Measurements from ENCODE around the gene DDX5. TPM values are rescaled to one million over a fixed set of nuclear protein-coding genes. Genes with fewer than 3 reads are reported as not detected.
"Not testable (repeated sequence)": the region's sequence is repeated elsewhere in the genome, so short reads cannot be mapped to it uniquely, and the experiment has no call there.

The DDX5 gene
- total and polyA plus RNA-seq, 2 donors = 386 to 704 TPM

GRCh38 chr17:64496348-64496785, 9.7 kb downstream of the DDX5 start:
- DNase-seq (ENCODE audit: extremely low spot score) = no peak
- Histone ChIP-seq H3K36me3 (ENCODE audit: insufficient read depth) (peaks cover 6% of the 10 kb centered on the region), H3K4me3 (ENCODE audit: low read depth, low read length) (peak overlapping the region; percentile 61), H3K4me1 (ENCODE audit: insufficient read depth) (no peaks in the 10 kb centered on the region), H3K27ac (ENCODE audit: low read depth) (peak overlapping the region; percentile 53)
- under 1% methylated on average over 20 of the region's 20 CpGs for WGBS

GRCh38 chr17:64495300-64495699, 10.8 kb downstream of the DDX5 start:
- not testable (repeated sequence) for H3K4me1 ChIP-seq (ENCODE audit: insufficient read depth); H3K27ac ChIP-seq (ENCODE audit: low read depth); DNase-seq (ENCODE audit: extremely low spot score); H3K4me3 ChIP-seq (ENCODE audit: low read depth, low read length); H3K36me3 ChIP-seq (ENCODE audit: insufficient read depth)
- WGBS = 94% methylated on average over 5 of the region's 5 CpGs

- H3K4me1 ChIP-seq (ENCODE audit: insufficient read depth) = no peaks in the 10 kb centered on the region
- peaks cover 3% of the 10 kb centered on the region for H3K36me3 ChIP-seq (ENCODE audit: insufficient read depth)
- no peak for DNase-seq (ENCODE audit: extremely low spot score)
- H3K27ac ChIP-seq (ENCODE audit: low read depth) = no peak overlapping the region
- no peak overlapping the region for H3K4me3 ChIP-seq (ENCODE audit: low read depth, low read length)
- 94% methylated on average over 2 of the region's 2 CpGs for WGBS
These were observed 12.0 kb downstream of the DDX5 start for GRCh38 chr17:64494121-64494520.

- no peak overlapping the region for H3K27ac ChIP-seq (ENCODE audit: low read depth)
- H3K4me3 ChIP-seq (ENCODE audit: low read depth, low read length) = no peak overlapping the region
- H3K4me1 ChIP-seq (ENCODE audit: insufficient read depth) = no peaks in the 10 kb centered on the region
- H3K36me3 ChIP-seq (ENCODE audit: insufficient read depth) = peaks cover 1% of the 10 kb centered on the region
- no peak for DNase-seq (ENCODE audit: extremely low spot score)
- 87% methylated on average over 6 of the region's 6 CpGs for WGBS
These were observed 13.5 kb downstream of the DDX5 start for GRCh38 chr17:64492481-64493109.

GRCh38 chr17:64491994-64492393, 14.1 kb downstream of the DDX5 start:
- WGBS = 84% methylated on average over 3 of the region's 3 CpGs
- no peak overlapping the region for H3K27ac ChIP-seq (ENCODE audit: low read depth)
- H3K4me1 ChIP-seq (ENCODE audit: insufficient read depth) = no peaks in the 10 kb centered on the region
- DNase-seq (ENCODE audit: extremely low spot score) = no peak
- no peak overlapping the region for H3K4me3 ChIP-seq (ENCODE audit: low read depth, low read length)
- peaks cover 1% of the 10 kb centered on the region for H3K36me3 ChIP-seq (ENCODE audit: insufficient read depth)

GRCh38 chr17:64491034-64491860, 14.8 kb downstream of the DDX5 start:
- 93% methylated on average over 13 of the region's 13 CpGs for WGBS
- Histone ChIP-seq H3K4me3 (ENCODE audit: low read depth, low read length) (no peak overlapping the region), H3K4me1 (ENCODE audit: insufficient read depth) (no peaks in the 10 kb centered on the region), H3K36me3 (ENCODE audit: insufficient read depth) (peaks cover 1% of the 10 kb centered on the region), H3K27ac (ENCODE audit: low read depth) (no peak overlapping the region)
- no peak for DNase-seq (ENCODE audit: extremely low spot score)

DNA sequence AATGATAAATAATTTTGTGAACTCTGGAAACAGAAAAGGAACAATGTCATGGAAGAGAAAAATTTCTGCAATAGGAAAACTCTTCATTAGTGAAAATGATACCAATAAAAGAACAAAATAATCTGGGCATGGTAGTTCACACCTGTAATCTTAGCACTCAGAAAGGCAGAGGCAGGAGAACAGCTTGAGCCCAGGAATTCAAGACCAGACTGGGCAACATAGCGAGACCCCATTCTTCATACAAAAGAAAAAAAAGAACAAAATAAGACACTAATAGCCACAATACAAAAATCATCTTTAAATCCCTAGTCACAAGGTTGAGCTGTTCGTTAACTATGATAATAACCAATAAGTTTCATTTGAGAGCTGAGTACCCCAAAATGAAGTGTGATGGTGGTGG, 17.8 kb downstream of the DDX5 start:
- peaks cover 1% of the 10 kb centered on the region for H3K36me3 ChIP-seq (ENCODE audit: insufficient read depth)
- H3K27ac ChIP-seq (ENCODE audit: low read depth) = no peak overlapping the region
- no peak for DNase-seq (ENCODE audit: extremely low spot score)
- WGBS = 97% methylated on average over 2 of the region's 2 CpGs
- no peaks in the 10 kb centered on the region for H3K4me1 ChIP-seq (ENCODE audit: insufficient read depth)
- H3K4me3 ChIP-seq (ENCODE audit: low read depth, low read length) = no peak overlapping the region

- H3K4me1 ChIP-seq (ENCODE audit: insufficient read depth) = no peaks in the 10 kb centered on the region
- no peak for DNase-seq (ENCODE audit: extremely low spot score)
- H3K4me3 ChIP-seq (ENCODE audit: low read depth, low read length) = no peak overlapping the region
- no peak overlapping the region for H3K27ac ChIP-seq (ENCODE audit: low read depth)
- H3K36me3 ChIP-seq (ENCODE audit: insufficient read depth) = no peaks in the 10 kb centered on the region
- 93% methylated on average over 3 of the region's 3 CpGs for WGBS
These were observed 21.7 kb downstream of the DDX5 start for GRCh38 chr17:64484380-64484779.

GRCh38 chr17:64480951-64481350, 25.1 kb downstream of the DDX5 start:
- H3K36me3 ChIP-seq (ENCODE audit: insufficient read depth) = no peaks in the 10 kb centered on the region
- no peaks in the 10 kb centered on the region for H3K4me1 ChIP-seq (ENCODE audit: insufficient read depth)
- no peak overlapping the region for H3K27ac ChIP-seq (ENCODE audit: low read depth)
- H3K4me3 ChIP-seq (ENCODE audit: low read depth, low read length) = no peak overlapping the region
- WGBS = 98% methylated on average over 1 of the region's 1 CpG
- no peak for DNase-seq (ENCODE audit: extremely low spot score)

DNA sequence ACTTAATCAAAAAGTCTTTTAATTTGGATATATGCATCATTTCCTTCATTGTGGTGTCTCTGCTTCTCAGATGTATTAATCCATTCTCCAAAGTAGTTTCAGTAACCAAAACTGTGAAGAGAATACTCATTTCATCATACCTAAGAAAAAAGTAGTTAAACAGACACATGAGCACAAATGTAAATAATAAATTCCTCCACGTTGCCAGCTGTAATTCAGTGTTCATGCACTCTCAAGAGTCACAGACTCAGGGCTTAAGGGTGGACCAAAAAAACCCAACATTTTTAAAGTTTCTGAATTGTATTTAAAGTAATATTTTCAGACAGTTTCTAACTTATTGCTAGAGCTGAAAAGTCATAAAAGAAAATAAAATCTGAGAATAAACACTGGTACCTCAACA, 28.2 kb downstream of the DDX5 start:
- WGBS = 19% methylated on average over 1 of the region's 1 CpG
- no peak for DNase-seq (ENCODE audit: extremely low spot score)
- no peaks in the 10 kb centered on the region for H3K36me3 ChIP-seq (ENCODE audit: insufficient read depth)

DNA sequence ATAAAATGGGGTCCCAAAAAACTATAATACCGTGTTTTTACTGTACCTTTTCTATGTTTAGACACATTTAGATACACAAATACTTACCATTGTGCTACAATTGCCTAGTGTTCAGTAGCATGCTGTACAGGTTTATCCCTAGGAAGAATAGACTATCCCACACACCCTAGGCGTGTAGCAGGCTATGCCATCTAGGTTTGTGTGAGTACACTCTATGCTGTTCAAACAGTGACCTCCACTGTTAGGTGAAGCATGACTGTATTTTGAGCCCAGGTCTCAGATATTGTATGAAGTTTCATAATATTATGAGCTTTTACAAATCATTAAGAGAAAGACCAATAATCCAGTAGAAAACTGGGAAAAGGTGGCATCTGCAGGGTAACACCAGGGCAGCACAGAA, 33.5 kb downstream of the DDX5 start:
- Histone ChIP-seq H3K27ac (ENCODE audit: low read depth) (no peak overlapping the region), H3K36me3 (ENCODE audit: insufficient read depth) (no peaks in the 10 kb centered on the region), H3K4me1 (ENCODE audit: insufficient read depth) (no peaks in the 10 kb centered on the region), H3K4me3 (ENCODE audit: low read depth, low read length) (no peak overlapping the region)
- 94% methylated on average over 2 of the region's 2 CpGs for WGBS
- no peak for DNase-seq (ENCODE audit: extremely low spot score)

More for the DNA sequence above, 28.2 kb downstream of the DDX5 start:
- H3K4me1 ChIP-seq (ENCODE audit: insufficient read depth) = no peaks in the 10 kb centered on the region
- H3K4me3 ChIP-seq (ENCODE audit: low read depth, low read length) = no peak overlapping the region
- H3K27ac ChIP-seq (ENCODE audit: low read depth) = no peak overlapping the region

DNA sequence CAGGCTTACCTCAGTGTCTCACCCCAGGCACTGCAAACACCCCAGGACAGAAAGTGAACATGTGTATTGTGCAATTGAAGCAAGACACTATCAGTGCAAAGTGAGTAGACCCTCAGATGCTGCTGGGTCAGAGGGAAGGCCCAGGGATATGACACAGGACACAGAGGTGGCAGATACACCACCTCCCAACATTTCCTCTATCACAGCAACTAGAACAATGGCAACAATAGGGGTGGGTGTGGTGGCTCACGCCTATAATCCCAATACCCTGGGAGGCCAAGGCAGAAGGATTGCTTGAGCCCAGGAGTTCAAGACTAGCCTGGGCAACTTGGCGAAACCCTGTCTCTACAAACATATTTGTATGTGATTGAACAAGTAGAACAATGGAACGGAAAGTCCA, 34.6 kb downstream of the DDX5 start:
- no peaks in the 10 kb centered on the region for H3K36me3 ChIP-seq (ENCODE audit: insufficient read depth)
- H3K4me3 ChIP-seq (ENCODE audit: low read depth, low read length) = no peak overlapping the region
- H3K4me1 ChIP-seq (ENCODE audit: insufficient read depth) = no peaks in the 10 kb centered on the region
- no peak for DNase-seq (ENCODE audit: extremely low spot score)
- no peak overlapping the region for H3K27ac ChIP-seq (ENCODE audit: low read depth)
- WGBS = 95% methylated on average over 3 of the region's 3 CpGs

- no peak for DNase-seq (ENCODE audit: extremely low spot score)
- 50% methylated on average over 4 of the region's 4 CpGs for WGBS
These were observed 35.5 kb downstream of the DDX5 start for GRCh38 chr17:64470625-64471024.

DNA sequence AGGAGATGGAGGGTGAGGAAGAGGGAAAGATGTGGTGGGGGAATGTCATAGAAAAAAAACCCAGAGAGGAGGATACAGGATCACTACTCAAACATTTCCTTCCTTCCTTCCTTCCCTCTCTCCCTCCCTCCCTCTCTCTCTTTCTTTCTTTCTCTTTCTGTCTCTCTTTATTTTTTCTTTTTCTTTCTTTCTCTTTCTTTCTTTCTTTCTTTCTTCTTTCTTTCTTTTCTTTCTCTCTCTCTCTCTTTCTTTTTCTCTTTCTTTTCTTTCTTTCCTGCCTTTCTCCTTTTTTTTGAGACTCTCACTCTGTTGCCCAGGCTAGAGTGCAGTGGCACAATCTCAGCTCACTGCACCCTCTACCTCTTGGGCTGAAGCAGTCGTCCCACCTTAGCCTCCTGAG, 39.3 kb downstream of the DDX5 start:
- DNase-seq (ENCODE audit: extremely low spot score); H3K4me3 ChIP-seq (ENCODE audit: low read depth, low read length); H3K36me3 ChIP-seq (ENCODE audit: insufficient read depth); H3K27ac ChIP-seq (ENCODE audit: low read depth); H3K4me1 ChIP-seq (ENCODE audit: insufficient read depth): not testable (repeated sequence)
- WGBS = 70% methylated on average over 1 of the region's 1 CpG

More at GRCh38 chr17:64470625-64471024, 35.5 kb downstream of the DDX5 start:
- H3K4me1 ChIP-seq (ENCODE audit: insufficient read depth) = no peaks in the 10 kb centered on the region
- H3K36me3 ChIP-seq (ENCODE audit: insufficient read depth) = no peaks in the 10 kb centered on the region
- no peak overlapping the region for H3K4me3 ChIP-seq (ENCODE audit: low read depth, low read length)
- H3K27ac ChIP-seq (ENCODE audit: low read depth) = no peak overlapping the region
